Esophagus (tissue), 2 donors: Measurements from ENCODE around the gene SEMA7A. TPM values are rescaled to one million over a fixed set of nuclear protein-coding genes. Genes with fewer than 3 reads are reported as not detected.

Experiments
- H3K27ac ChIP-seq, 2 donors: one replicate each; pipeline ENCODE4 v1.5.1; 2013; ENCODE audit warnings: low read depth in 2 of 2, mild to moderate bottlenecking in 2 of 2, inconsistent platforms in 1 of 2, low read length in 1 of 2, moderate library complexity in 1 of 2
- H3K27me3 ChIP-seq, 2 donors: one replicate each; pipeline ENCODE4 v1.6.1; 2013; ENCODE audit warnings: low read length in 2 of 2, control low read depth in 1 of 2, mild to moderate bottlenecking in 1 of 2; ENCODE audit not compliant: insufficient read depth in 2 of 2, control insufficient read depth in 1 of 2
- H3K36me3 ChIP-seq, 2 donors: one replicate each; pipeline ENCODE4 v1.6.1; 2013; ENCODE audit warnings: low read length in 1 of 2; ENCODE audit not compliant: control insufficient read depth in 2 of 2, insufficient read depth in 2 of 2
- H3K4me1 ChIP-seq, 2 donors: one replicate each; pipeline ENCODE4 v1.6.1; 2013; ENCODE audit warnings: low read length in 1 of 2; ENCODE audit not compliant: control insufficient read depth in 2 of 2, insufficient read depth in 2 of 2
- H3K4me3 ChIP-seq, 2 donors: one replicate each; pipeline ENCODE4 v1.5.1; 2013; ENCODE audit warnings: low read length in 2 of 2, mild to moderate bottlenecking in 2 of 2, low read depth in 1 of 2, moderate library complexity in 1 of 2
- H3K9me3 ChIP-seq, 2 donors: one replicate each; pipeline ENCODE4 v1.6.1; 2013; ENCODE audit warnings: mild to moderate bottlenecking in 2 of 2, low read depth in 1 of 2, low read length in 1 of 2, moderate library complexity in 1 of 2; ENCODE audit not compliant: control insufficient read depth in 2 of 2, insufficient read depth in 1 of 2
- WGBS, 2 donors: extraction: QIAGEN DNeasy Blood & Tissue Kit; methylation state at CpG; one replicate each; pipeline ENCODE4 v1.1.7; 2013; 5-methylcytosine and 5-hydroxymethylcytosine counted together
- polyA plus RNA-seq, 2 donors: library from polyadenylated mRNA; stranded (reverse); fragments of 200-250 nt; gene quantifications; one replicate each; pipeline ENCODE4 v1.2.3, GENCODE V29; 2013
- donor health status: healthy with polysubstance abuse.
- donor health status: Bipolar disorder and iron deficiency.

SEMA7A gene
- polyA plus RNA-seq, 2 donors, result 2.2 to 9.6 TPM

DNA sequence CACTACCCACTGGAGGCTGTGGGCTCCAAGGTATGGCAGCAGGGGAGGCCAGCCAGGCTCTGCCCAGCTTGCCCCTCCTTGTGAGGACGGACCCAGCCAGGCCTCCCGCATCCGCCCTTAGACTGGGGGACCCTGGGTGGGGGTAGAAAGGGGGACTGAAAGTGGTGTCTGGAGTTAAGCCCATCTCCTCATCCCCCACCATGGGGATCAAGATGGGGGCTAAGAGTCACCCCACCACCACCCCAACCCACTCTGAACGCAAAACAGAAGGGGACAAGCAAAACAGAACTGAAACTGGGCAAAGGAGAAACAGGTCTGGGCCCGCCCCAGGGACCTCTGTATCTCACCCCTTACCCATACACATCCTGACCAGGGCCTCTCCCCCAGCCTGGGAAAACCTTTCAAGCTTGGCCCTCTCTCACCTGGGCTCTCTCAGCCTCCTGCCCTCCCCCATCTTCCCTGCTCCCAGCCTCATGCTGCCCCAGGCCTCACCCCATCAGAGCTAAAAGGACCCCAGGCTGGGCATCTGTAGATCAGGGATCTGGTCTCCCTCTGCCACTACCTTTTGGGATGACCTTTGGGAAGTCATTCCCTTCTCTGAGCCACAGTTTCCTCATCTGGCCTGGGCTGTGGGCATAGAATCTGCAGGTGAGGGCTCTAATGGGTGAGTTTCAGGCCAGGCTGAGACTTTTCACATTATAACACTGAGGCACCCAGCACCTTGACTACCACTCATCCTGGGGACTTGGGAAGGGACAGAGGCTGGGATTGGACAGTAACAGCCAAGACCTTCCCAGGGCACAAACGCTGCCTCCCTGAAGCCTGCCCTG is 36.3 kb downstream of the SEMA7A start:
- Histone ChIP-seq H3K9me3 (no peaks in the 10 kb centered on the region), H3K36me3 (no peaks in the 10 kb centered on the region), H3K4me1 (peaks cover 3 to 11% of the 10 kb centered on the region in 2 donors), H3K27me3 (no peaks in the 10 kb centered on the region), H3K4me3 (no peak overlapping the region), H3K27ac (no peak overlapping the region)
- 89 to 91% methylated on average over 6 of the region's 6 CpGs for WGBS, 2 donors

DNA sequence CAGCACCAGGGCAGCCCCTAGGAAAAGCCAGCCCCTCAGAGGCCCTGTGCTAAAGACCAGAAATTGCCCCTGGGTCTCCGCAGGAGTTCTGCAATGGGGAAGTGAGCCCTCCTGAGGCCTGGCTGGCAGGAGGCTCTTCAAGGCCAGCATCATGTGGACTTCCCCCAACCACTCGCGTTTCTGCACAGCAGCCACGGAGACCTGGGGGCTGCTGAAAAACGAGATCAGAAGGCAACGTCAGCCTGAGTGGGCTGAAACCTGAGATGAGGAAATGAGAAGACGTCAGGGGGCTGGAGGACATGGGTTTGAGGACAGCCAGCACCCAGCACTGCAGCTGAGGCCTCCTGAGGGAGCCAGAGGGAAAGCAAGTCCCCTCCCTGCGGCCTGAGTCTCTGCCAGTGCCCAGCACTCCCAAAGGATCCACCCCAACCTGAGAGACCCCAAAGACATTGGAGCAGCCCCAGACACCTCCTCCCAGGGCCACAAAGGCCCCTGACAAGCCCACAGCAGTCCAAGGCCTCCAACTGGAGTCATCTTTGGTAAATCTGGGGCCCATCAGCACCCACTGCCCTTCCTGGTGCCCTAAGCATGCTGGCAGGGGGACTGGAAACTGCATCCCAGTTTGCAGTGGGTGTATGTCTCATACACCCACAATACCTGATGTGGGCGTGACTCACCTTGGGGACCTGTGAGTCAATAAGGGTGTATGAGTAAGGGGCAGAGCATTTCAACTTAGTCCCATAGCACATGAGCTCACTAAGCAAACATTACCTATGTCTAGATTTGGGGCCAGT is 37.1 kb downstream of the SEMA7A start:
- Histone ChIP-seq H3K27ac (peak overlapping the region in 1 of 2 donors; percentile 7), H3K4me3 (no peak overlapping the region), H3K4me1 (peaks cover 3 to 11% of the 10 kb centered on the region in 2 donors), H3K27me3 (no peaks in the 10 kb centered on the region), H3K9me3 (no peaks in the 10 kb centered on the region), H3K36me3 (no peaks in the 10 kb centered on the region)
- 67 to 73% methylated on average over 9 of the region's 9 CpGs for WGBS, 2 donors

DNA sequence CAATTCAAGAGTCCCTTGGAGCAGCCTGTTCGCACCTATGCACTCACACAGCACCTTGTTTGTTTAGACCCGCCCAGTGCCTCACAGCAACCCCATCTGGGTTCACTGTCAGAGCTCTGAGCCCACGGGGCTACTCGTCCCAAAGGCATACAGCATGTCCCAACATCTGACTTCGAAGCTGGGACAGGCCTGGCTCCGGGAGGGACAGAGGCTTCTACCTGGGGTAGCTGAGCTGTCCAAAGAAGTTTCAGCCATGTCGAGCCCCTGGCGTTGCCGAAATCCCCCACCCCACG is 37.7 kb downstream of the SEMA7A start:
- Histone ChIP-seq H3K27me3 (no peaks in the 10 kb centered on the region), H3K9me3 (no peaks in the 10 kb centered on the region), H3K4me1 (peaks cover under 1 to 9% of the 10 kb centered on the region in 2 donors), H3K27ac (peak overlapping the region in 1 of 2 donors; percentile 3), H3K36me3 (no peaks in the 10 kb centered on the region), H3K4me3 (no peak overlapping the region)
- WGBS, 2 donors, result 66 to 78% methylated on average over 10 of the region's 10 CpGs

DNA sequence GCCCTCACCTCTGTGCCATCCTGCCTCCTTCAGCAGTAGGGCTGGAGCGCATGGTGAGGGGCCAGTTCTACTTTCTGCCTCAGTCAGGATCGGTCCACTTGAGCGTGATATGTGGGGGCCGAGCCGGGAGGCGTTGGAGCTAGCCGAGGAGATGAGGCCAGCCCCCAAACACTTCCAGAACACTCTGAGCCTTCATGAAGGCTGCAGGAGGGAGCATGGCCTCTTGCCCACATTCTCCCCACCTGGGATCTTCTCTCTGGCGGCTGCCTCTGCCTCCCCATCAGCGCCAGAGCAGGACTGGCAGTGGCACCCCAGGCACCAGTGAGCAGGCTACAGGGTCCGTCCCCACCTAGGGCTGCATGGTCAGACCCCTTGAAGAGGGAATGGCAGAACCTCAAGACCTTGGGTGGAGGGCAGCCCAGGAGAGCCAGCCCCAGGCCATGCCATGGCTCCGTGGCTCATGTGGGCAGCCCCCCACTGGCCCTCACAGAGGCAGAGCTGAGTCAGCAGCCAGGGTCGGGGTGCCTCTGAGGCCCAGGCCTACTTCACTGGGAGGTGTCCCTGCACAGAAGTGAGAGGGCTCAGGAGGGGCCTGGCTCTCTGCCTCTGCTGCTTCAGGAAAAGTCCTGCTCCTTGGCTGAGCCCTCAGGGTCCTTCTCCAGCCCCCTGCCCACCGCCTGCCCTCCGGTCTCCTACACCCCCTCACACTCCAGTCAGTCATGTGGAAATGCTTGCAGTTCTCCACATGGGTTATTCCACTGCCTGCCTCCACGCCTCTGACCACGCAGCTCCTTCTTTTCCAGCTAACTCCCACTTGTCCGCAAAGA is 38.2 kb downstream of the SEMA7A start:
- H3K9me3 ChIP-seq, result no peaks in the 10 kb centered on the region
- H3K27ac ChIP-seq, result no peak overlapping the region
- WGBS, 2 donors, result 83 to 88% methylated on average over 16 to 17 of the region's 17 CpGs
- no peak overlapping the region for H3K4me3 ChIP-seq
- peaks cover 0 to 8% of the 10 kb centered on the region in 2 donors for H3K4me1 ChIP-seq
- H3K36me3 ChIP-seq, result no peaks in the 10 kb centered on the region
- H3K27me3 ChIP-seq, result no peaks in the 10 kb centered on the region

DNA sequence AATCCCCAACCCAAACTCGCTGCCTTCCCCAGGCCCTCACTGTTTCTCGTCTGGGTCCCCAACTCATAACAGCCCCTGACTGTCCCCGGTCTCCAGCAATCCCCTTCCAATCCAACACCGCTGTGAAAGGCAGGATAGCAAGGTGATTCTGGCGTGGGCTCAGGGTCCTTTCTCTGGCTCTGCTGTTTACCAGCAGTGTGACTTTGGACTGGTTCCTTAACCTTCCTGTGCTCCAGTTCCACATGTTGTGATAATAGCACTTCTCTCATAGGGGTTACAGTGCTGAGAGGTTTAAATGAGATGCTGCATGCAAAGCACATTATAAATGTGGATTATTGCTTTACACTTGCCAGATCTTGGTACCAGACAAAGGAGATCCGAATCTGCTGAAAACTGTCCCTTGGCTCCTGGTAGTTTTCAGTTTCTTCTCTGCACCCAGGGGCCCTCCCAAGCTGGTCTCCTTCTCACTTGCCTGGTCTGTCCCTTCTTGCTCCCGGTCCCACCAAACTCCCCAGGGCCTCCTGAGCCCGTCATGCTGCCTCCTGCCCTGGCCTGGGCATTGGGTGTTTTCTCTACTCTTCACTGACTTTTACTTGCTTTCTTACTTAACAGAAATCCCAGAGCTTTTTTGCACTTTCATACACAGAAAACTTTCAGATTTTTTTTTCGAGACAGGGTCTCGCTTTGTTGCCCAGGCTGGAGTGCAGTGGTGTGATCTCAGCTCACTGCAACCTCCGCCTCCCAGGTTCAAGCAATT is 39.5 kb downstream of the SEMA7A start:
- Histone ChIP-seq H3K4me1 (peaks cover 0 to 8% of the 10 kb centered on the region in 2 donors), H3K27ac (no peak overlapping the region), H3K9me3 (no peaks in the 10 kb centered on the region), H3K27me3 (no peaks in the 10 kb centered on the region), H3K4me3 (no peak overlapping the region), H3K36me3 (no peaks in the 10 kb centered on the region)
- WGBS, 2 donors, result 87 to 90% methylated on average over 11 of the region's 11 CpGs

DNA sequence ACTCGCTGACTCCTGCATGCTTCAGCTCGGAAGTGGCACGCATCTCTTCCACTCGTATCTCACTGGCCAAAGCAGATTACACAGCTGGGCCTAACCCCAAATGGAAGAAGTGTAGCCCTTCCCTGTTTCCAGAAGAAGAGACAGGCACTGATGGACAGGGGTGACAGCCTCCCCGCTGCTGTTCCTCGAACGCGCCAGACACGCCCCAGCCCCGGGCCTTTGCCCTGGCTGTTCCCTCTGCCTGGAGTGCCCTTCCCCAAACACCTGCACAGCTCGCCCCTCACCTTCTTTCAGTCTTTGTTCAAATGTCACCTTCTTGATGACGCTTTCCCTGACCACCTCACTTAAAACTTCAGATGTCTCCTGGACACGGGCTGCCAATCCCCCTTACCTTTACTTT is 40.3 kb downstream of the SEMA7A start:
- Histone ChIP-seq H3K36me3 (no peaks in the 10 kb centered on the region), H3K27me3 (no peaks in the 10 kb centered on the region), H3K27ac (no peak overlapping the region), H3K4me3 (no peak overlapping the region), H3K9me3 (no peaks in the 10 kb centered on the region), H3K4me1 (peaks cover 0 to 8% of the 10 kb centered on the region in 2 donors)
- 80 to 84% methylated on average over 13 of the region's 13 CpGs for WGBS, 2 donors

DNA sequence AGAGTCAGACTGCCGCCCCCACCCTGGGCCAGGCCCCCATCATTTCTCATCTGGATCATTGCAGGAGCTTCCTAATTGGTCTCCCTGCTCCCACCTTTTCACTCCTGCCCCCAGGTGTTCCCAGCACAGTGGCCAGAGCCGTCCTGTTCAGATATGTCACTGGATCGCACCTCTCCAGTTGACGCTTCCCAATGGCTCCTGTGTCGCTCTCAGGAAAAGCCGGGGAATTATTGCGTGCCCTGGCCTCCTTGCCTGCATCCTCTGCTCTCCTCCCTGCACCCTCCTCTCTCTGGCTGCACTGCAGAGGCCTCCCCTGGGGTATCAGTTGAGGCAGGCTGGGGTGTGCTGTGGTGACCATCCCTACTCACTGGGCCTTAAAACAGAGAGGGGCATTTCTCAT is 40.9 kb downstream of the SEMA7A start:
- Histone ChIP-seq H3K9me3 (no peaks in the 10 kb centered on the region), H3K36me3 (no peaks in the 10 kb centered on the region), H3K27me3 (no peaks in the 10 kb centered on the region), H3K4me1 (peaks cover 0 to 8% of the 10 kb centered on the region in 2 donors), H3K27ac (no peak overlapping the region), H3K4me3 (no peak overlapping the region)
- WGBS, 2 donors, result 87% methylated on average over 7 of the region's 7 CpGs

DNA sequence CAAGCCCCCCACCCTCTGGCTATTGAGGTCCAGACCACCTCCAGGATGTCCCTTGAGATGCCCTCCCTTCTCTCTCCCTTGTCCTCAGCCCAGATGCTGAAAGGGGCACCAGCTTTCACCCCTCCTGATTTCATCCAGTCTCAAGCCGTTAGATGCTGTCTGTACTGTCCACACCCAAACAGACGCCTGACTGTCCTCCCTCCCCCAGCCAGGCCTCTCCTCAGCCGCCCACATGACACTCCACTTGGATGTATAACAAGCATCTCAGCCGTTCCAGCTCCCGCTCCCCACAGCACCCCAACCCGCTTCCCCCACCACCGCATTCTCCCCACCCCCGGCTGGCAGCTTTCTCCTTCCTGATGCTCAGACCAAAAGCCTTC is 41.3 kb downstream of the SEMA7A start:
- H3K27me3 ChIP-seq, result no peaks in the 10 kb centered on the region
- H3K9me3 ChIP-seq, result no peaks in the 10 kb centered on the region
- H3K36me3 ChIP-seq, result no peaks in the 10 kb centered on the region
- WGBS, 2 donors, result 51 to 53% methylated on average over 8 of the region's 8 CpGs
- no peak overlapping the region for H3K4me3 ChIP-seq
- H3K27ac ChIP-seq, result no peak overlapping the region
- H3K4me1 ChIP-seq, result peaks cover 0 to 4% of the 10 kb centered on the region in 2 donors
